Esophagus muscularis mucosa (tissue), 4 donors: ENCODE results near the gene EML2. TPM values are rescaled to one million over a fixed set of nuclear protein-coding genes. Genes with fewer than 3 reads are reported as not detected.
"Not testable (repeated sequence)": the region's sequence is repeated elsewhere in the genome, so short reads cannot be mapped to it uniquely, and the experiment has no call there.

Experiments used
- DNase-seq: peaks from one replicate; pipeline ENCODE4 v3.0.0-alpha.2; 2017; ENCODE audit errors: extremely low spot score
- H3K27ac ChIP-seq, 4 donors: fragments of 200-600 bp; sonication (generic); replicated peaks in 1 of 4; 1 replicate in 3 of 4; 2 replicates in 1 of 4; pipeline ENCODE4 v1.5.1; 2016 to 2019; ENCODE audit warnings: mild to moderate bottlenecking in 1 of 4
- H3K27me3 ChIP-seq, 4 donors: fragments of 200-600 bp; sonication (generic); one replicate each; pipeline versions ENCODE4 v1.5.1 to v1.6.0; 2016 to 2019
- H3K36me3 ChIP-seq, 4 donors: fragments of 200-600 bp; sonication (generic); one replicate each; pipeline ENCODE4 v1.5.1; 2016 to 2019
- H3K4me1 ChIP-seq, 4 donors: fragments of 200-600 bp; sonication (generic); one replicate each; pipeline ENCODE4 v1.5.1; 2016 to 2019
- H3K4me3 ChIP-seq, 4 donors: fragments of 200-600 bp; sonication (generic); 1 replicate in 2 of 4; 2 replicates in 2 of 4; pipeline ENCODE4 v1.5.1; 2016 to 2019; ENCODE audit warnings: mild to moderate bottlenecking in 4 of 4, moderate library complexity in 1 of 4
- H3K9me3 ChIP-seq, 4 donors: fragments of 200-600 bp; sonication (generic); 1 replicate in 3 of 4; 2 replicates in 1 of 4; pipeline ENCODE4 v1.5.1; 2016 to 2019
- EP300 ChIP-seq: sonication (generic); formaldehyde crosslinking; IDR thresholded peaks from one replicate; pipeline ENCODE4 v1.6.1; 2017; ENCODE audit warnings: antibody characterized with exemption
- POLR2A ChIP-seq: fragments of 450-650 bp; IDR thresholded peaks from one replicate; pipeline ENCODE4 v1.6.1; 2017; ENCODE audit warnings: antibody characterized with exemption, moderate library complexity, mild to moderate bottlenecking, low read depth
- POLR2AphosphoS5 ChIP-seq, 2 donors: sonication (generic); formaldehyde crosslinking; IDR thresholded peaks; one replicate each; pipeline ENCODE4 v1.6.1; 2017; ENCODE audit warnings: antibody characterized with exemption in 2 of 2
- WGBS: methylation state at CpG from one replicate; pipeline ENCODE4 v1.1.5; 2018; 5-methylcytosine and 5-hydroxymethylcytosine counted together
- intact Hi-C: fragments of 100-400 bp; cut with DNase I; formaldehyde crosslinking; loops from one replicate; pipeline ENCODE4 v1.15.1; 2023
- total RNA-seq, 4 donors: library from RNA; depleted of rRNA; stranded (reverse); fragments of >200 nt; gene quantifications; one replicate each; pipeline versions ENCODE4 v1.1.0 to v1.2.1, GENCODE V29; 2016
- TF ChIP-seq, protein P1 (sequence below), 3 experiments: fragments of 200-600 bp in 2 of 3; fragments of 450-650 bp in 1 of 3; sonication (generic) in 2 of 3; IDR thresholded peaks; one replicate each; pipeline ENCODE4 v1.5.1; 2017 to 2019; ENCODE audit warnings: antibody characterized with exemption in 3 of 3, mild to moderate bottlenecking in 2 of 3, moderate library complexity in 1 of 3

The EML2 gene
- total RNA-seq, 4 donors from 2014 or later = 12.0 to 28.4 (median 18.3) TPM

DNA sequence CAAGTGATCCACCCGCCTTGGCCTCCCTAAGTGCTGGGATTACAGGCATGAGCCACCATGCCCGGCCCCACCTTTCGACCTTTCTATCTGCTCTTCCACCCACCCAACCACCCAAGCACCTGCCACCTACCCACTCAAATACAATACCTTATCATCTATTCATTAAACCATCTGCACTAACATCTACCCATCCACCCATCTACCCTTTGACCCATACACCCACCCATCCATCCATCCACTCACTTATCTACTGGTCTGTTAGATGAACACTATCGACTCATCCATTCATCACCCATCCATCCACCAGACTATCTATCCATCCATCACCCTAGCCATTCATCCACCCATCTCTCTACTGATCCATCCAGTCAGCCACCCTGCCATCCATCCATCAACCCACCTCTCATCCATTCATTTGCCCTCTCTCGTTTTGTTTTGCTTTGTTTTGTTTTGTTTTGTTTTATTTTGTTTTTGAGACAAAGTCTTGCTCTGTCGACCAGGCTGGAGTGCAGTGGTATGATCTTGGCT, 17.2 kb downstream of the EML2 start:
- H3K9me3 ChIP-seq = no peaks in the 10 kb centered on the region
- TF ChIP-seq POLR2AphosphoS5 (IDR thresholded peaks at IDR 0.05) = no peak
- TF ChIP-seq POLR2A = no peak
- no peak for TF ChIP-seq EP300
- TF ChIP-seq, protein P1, sequence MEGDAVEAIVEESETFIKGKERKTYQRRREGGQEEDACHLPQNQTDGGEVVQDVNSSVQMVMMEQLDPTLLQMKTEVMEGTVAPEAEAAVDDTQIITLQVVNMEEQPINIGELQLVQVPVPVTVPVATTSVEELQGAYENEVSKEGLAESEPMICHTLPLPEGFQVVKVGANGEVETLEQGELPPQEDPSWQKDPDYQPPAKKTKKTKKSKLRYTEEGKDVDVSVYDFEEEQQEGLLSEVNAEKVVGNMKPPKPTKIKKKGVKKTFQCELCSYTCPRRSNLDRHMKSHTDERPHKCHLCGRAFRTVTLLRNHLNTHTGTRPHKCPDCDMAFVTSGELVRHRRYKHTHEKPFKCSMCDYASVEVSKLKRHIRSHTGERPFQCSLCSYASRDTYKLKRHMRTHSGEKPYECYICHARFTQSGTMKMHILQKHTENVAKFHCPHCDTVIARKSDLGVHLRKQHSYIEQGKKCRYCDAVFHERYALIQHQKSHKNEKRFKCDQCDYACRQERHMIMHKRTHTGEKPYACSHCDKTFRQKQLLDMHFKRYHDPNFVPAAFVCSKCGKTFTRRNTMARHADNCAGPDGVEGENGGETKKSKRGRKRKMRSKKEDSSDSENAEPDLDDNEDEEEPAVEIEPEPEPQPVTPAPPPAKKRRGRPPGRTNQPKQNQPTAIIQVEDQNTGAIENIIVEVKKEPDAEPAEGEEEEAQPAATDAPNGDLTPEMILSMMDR (IDR thresholded peaks at IDR 0.05) = no peak
- WGBS = 92% methylated on average over 6 of the region's 6 CpGs
- no peak for DNase-seq
- no peak overlapping the region for H3K4me3 ChIP-seq
- H3K27me3 ChIP-seq = no peaks in the 10 kb centered on the region
- peaks cover 11 to 81% (median 63%) of the 10 kb centered on the region in 4 donors for H3K36me3 ChIP-seq
- intact Hi-C loops = no loop called here
- no peaks in the 10 kb centered on the region for H3K4me1 ChIP-seq
- H3K27ac ChIP-seq = no peak overlapping the region

DNA sequence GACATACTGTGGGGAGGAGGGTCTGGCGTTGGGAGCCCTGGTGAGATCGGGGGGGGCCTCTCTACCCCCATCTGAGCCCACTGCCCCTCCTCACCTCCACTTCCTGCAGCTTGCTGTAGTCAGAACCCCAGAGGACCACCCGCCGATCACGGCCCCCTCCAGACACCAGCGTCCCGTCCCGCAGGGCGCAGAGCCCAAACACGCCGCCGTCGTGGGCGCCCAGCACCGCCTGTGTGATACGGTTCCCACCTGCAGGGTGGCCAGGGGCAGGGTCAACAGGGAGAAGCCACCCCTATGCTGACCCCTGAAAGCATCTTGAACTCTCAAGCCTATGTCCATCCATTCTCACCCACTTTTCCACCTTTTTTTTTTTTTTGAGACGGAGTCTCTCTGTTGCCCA, 17.8 kb downstream of the EML2 start:
- TF ChIP-seq POLR2AphosphoS5 (IDR thresholded peaks at IDR 0.05) (no peak), POLR2A (no peak), EP300 (no peak)
- TF ChIP-seq, protein P1 (IDR thresholded peaks at IDR 0.05) = no peak
- peaks cover 11 to 83% (median 58%) of the 10 kb centered on the region in 4 donors for H3K36me3 ChIP-seq
- no peak for DNase-seq
- 92% methylated on average over 11 of the region's 17 CpGs for WGBS
- H3K27me3 ChIP-seq = no peaks in the 10 kb centered on the region
- peaks cover 0 to 4% (median under 1%) of the 10 kb centered on the region in 4 donors for H3K4me1 ChIP-seq
- H3K27ac ChIP-seq = no peak overlapping the region
- no peak overlapping the region for H3K4me3 ChIP-seq
- intact Hi-C loops = no loop called here
- H3K9me3 ChIP-seq = no peaks in the 10 kb centered on the region

DNA sequence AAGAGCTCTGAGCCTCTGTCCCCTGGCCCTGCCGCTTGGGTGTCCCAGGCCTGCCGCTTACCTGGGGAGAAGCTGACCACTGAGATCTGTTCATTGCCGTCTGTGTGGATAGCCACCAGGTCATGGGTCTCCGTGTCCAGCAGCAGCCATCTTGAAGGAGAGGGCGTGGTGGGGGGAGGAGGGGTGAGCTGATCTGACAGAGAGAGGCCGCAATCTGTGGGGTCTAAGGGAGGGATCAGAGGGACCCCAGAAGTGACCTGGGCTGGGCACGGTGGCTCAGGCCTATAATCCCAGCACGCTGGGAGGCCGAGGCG, 22.5 kb downstream of the EML2 start:
- H3K27ac ChIP-seq = no peak overlapping the region
- DNase-seq = no peak
- TF ChIP-seq POLR2A = no peak
- TF ChIP-seq EP300 = no peak
- TF ChIP-seq, protein P1 (IDR thresholded peaks at IDR 0.05) = no peak
- no peak for TF ChIP-seq POLR2AphosphoS5 (IDR thresholded peaks at IDR 0.05)
- peaks cover 0 to 18% (median 9%) of the 10 kb centered on the region in 4 donors for H3K4me1 ChIP-seq
- no peak overlapping the region for H3K4me3 ChIP-seq
- no peaks in the 10 kb centered on the region for H3K9me3 ChIP-seq
- WGBS = 78% methylated on average over 9 of the region's 10 CpGs
- peaks cover 11 to 78% (median 65%) of the 10 kb centered on the region in 4 donors for H3K36me3 ChIP-seq
- no peaks in the 10 kb centered on the region for H3K27me3 ChIP-seq
- intact Hi-C loops = no loop called here

DNA sequence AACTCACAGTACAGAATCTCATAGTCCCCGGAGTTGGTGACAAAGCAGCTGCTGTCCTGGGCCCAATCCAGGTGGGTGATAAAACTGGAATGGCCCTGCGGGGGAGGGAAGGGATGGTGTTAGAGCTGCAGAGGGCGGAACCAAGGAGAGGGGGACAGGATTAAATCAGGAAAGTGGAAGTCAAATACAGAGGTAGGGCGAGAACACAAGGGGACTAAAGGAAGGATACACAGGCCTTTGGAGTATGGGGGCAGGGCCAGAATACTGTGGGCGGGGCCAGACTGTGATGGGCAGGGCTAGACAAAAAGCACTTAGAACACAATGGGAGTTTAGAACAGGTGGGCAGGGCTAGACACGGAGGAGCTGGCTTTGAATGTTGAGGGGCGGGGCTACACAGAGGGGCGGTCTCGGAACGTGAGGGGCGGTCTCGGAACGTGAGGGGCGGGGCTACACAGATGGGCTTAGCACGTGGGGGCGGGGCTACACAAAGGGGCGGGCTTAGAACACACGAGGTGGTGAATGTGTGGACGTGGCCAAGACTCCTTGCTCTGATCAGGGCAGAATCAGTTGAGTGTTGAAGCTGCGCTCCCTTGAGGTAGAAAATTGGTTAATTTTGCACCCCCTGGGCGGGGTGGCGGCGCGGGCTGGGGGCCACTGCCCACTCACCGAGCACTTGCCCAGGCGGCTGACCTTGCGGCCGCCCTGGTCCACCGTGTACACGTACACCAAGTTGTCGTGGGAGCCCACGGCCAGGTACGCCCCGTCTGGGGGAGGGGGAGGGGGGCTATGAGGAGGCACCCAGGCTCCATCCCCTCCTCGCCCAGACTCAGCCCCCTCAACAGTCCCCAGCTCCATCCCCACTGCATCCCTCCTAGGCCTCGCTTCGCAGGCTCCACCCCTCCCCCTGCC, 23.1 kb downstream of the EML2 start:
- intact Hi-C loops = no loop called here
- peak; percentile 93 for DNase-seq
- H3K36me3 ChIP-seq = peaks cover 11 to 78% (median 62%) of the 10 kb centered on the region in 4 donors
- H3K9me3 ChIP-seq = no peaks in the 10 kb centered on the region
- peaks cover 0 to 18% (median 9%) of the 10 kb centered on the region in 4 donors for H3K4me1 ChIP-seq
- 25% methylated on average over 31 of the region's 37 CpGs for WGBS
- TF ChIP-seq, protein P1 (IDR thresholded peaks at IDR 0.05) = no peak
- TF ChIP-seq EP300 (no peak), POLR2AphosphoS5 (IDR thresholded peaks at IDR 0.05) (no peak), POLR2A (no peak)
- peak overlapping the region in 1 of 4 donors; percentile 22 for H3K4me3 ChIP-seq
- no peaks in the 10 kb centered on the region for H3K27me3 ChIP-seq
- peak overlapping the region in 1 of 4 donors; percentile 44 for H3K27ac ChIP-seq

DNA sequence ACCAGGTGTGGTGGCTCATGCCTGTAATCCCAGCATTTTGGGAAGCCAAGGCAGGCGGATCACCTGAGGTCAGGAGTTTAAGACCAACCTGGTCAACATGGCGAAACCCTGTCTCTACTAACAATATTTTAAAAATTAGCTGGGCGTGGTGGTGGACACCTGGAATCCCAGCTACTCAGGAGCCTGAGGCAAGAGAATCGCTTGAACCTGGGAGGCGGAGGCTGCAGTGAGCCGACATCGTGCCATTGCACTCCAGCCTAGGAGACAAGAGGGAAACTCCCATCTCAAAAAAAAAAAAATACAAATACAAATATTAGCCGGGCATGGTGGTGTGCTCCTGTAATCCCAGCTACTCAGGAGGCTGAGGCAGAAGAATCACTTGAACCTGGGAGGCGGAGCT, 24.1 kb downstream of the EML2 start:
- Histone ChIP-seq H3K36me3 (peaks cover 11 to 81% (median 59%) of the 10 kb centered on the region in 4 donors), H3K27ac (peak overlapping the region in 1 of 4 donors; percentile 59), H3K4me1 (peaks cover 0 to 18% (median 9%) of the 10 kb centered on the region in 4 donors)
- intact Hi-C loops, H3K9me3 ChIP-seq, DNase-seq, H3K4me3 ChIP-seq, H3K27me3 ChIP-seq: not testable (repeated sequence)
- WGBS = 94% methylated on average over 9 of the region's 9 CpGs
